DOHH2 (cell line): ENCODE data around the gene PGM2L1.

ENCODE experiments used
- H3F3A ChIP-seq: fragments of 200-600 bp; sonication (generic), shearing (Covaris generic); 2 replicates; pipeline ENCODE4 v1.6.0; 2016; ENCODE audit warnings: antibody characterized with exemption, mild to moderate bottlenecking; ENCODE audit not compliant: control insufficient read depth, insufficient read depth
- H3K27ac ChIP-seq: fragments of 200-600 bp; sonication (generic); 2 replicates; pipeline ENCODE4 v1.5.1; 2014; ENCODE audit warnings: low read depth, mild to moderate bottlenecking, low read length, moderate library complexity
- H3K27me3 ChIP-seq: fragments of 200-600 bp; sonication (generic); 2 replicates; pipeline ENCODE4 v1.6.1; 2014; ENCODE audit warnings: mild to moderate bottlenecking, low read length, mixed read lengths; ENCODE audit not compliant: control insufficient read depth
- H3K36me3 ChIP-seq: fragments of 200-600 bp; sonication (generic); 2 replicates; pipeline ENCODE4 v1.6.1; 2014; ENCODE audit warnings: mild to moderate bottlenecking, low read length, moderate library complexity, mixed read lengths; ENCODE audit not compliant: control insufficient read depth
- H3K4me1 ChIP-seq: fragments of 200-600 bp; sonication (generic); 2 replicates; pipeline ENCODE4 v1.6.1; 2014; ENCODE audit warnings: mild to moderate bottlenecking, low read length, mixed read lengths; ENCODE audit not compliant: control insufficient read depth
- H3K4me2 ChIP-seq: fragments of 200-600 bp; sonication (generic); 2 replicates; pipeline ENCODE4 v1.6.0; 2014; ENCODE audit warnings: mild to moderate bottlenecking, low read length, moderate library complexity
- H3K4me3 ChIP-seq: fragments of 200-600 bp; sonication (generic); 2 replicates; pipeline ENCODE4 v1.5.1; 2014; ENCODE audit warnings: mild to moderate bottlenecking, low read length, mixed read lengths
- H3K79me2 ChIP-seq: fragments of 200-600 bp; sonication (generic); 2 replicates; pipeline ENCODE4 v1.6.1; 2014; ENCODE audit warnings: mild to moderate bottlenecking, low read length, mixed read lengths; ENCODE audit not compliant: control insufficient read depth
- H3K9me2 ChIP-seq: fragments of 200-600 bp; sonication (generic); replicated peaks from 2 replicates; pipeline ENCODE4 v1.6.1; 2014; ENCODE audit warnings: mild to moderate bottlenecking, low read length, mixed read lengths; ENCODE audit not compliant: control insufficient read depth
- H3K9me3 ChIP-seq: fragments of 200-600 bp; sonication (generic); 2 replicates; pipeline ENCODE4 v1.6.1; 2014; ENCODE audit warnings: antibody characterized with exemption, low read length, mixed read lengths; ENCODE audit not compliant: control insufficient read depth, insufficient read depth
- H4K20me1 ChIP-seq: fragments of 200-600 bp; sonication (generic); 2 replicates; pipeline ENCODE4 v1.6.0; 2014; ENCODE audit warnings: low read depth, mild to moderate bottlenecking, antibody characterized with exemption, low read length, moderate library complexity; ENCODE audit not compliant: control insufficient read depth, insufficient read depth
- CTCF ChIP-seq: fragments of 200-600 bp; sonication (generic); IDR thresholded peaks from one replicate; pipeline ENCODE4 v1.5.1; 2014; ENCODE audit warnings: antibody characterized with exemption, mild to moderate bottlenecking, low read depth, low read length; ENCODE audit not compliant: poor library complexity, severe bottlenecking
- EZH2phosphoT487 ChIP-seq: fragments of 200-600 bp; sonication (generic); IDR thresholded peaks from 2 replicates; pipeline ENCODE4 v1.6.1; 2017; ENCODE audit warnings: borderline replicate concordance, mild to moderate bottlenecking, antibody characterized with exemption, low read length, moderate library complexity, mixed read lengths

The PGM2L1 gene

DNA sequence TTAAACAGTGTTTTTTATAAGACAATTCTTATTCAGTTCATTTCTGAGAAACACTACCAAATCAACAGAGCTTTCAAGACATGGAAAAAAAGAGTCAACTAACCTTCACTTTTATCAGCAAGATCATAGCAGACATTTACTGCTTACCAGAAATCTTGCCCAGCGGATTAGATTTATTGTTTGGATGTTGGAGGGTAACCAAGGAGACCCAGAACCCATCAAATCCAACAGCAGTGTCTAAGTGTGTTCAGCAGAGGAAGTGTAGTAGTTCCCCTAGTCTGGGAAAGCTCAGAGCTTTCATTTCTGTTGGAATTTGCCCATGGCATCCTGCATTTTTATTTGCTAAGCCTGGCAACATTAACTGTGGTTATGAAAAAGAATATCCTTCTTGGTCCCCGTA lies 2.4 kb upstream of the PGM2L1 start:
- H3K79me2 ChIP-seq: no peaks in the 10 kb centered on the region
- peaks cover 14% of the 10 kb centered on the region for H3K4me1 ChIP-seq
- no peaks in the 10 kb centered on the region for H4K20me1 ChIP-seq
- no peak overlapping the region for H3K27ac ChIP-seq
- no peaks in the 10 kb centered on the region for H3K36me3 ChIP-seq
- peaks cover 33% of the 10 kb centered on the region for H3K27me3 ChIP-seq
- TF ChIP-seq CTCF (no peak), EZH2phosphoT487 (no peak)
- H3K9me2 ChIP-seq: no peaks in the 10 kb centered on the region
- H3K4me2 ChIP-seq: no peak overlapping the region
- H3K9me3 ChIP-seq: no peaks in the 10 kb centered on the region
- H3F3A ChIP-seq: no peaks in the 10 kb centered on the region
- H3K4me3 ChIP-seq: no peak overlapping the region

DNA sequence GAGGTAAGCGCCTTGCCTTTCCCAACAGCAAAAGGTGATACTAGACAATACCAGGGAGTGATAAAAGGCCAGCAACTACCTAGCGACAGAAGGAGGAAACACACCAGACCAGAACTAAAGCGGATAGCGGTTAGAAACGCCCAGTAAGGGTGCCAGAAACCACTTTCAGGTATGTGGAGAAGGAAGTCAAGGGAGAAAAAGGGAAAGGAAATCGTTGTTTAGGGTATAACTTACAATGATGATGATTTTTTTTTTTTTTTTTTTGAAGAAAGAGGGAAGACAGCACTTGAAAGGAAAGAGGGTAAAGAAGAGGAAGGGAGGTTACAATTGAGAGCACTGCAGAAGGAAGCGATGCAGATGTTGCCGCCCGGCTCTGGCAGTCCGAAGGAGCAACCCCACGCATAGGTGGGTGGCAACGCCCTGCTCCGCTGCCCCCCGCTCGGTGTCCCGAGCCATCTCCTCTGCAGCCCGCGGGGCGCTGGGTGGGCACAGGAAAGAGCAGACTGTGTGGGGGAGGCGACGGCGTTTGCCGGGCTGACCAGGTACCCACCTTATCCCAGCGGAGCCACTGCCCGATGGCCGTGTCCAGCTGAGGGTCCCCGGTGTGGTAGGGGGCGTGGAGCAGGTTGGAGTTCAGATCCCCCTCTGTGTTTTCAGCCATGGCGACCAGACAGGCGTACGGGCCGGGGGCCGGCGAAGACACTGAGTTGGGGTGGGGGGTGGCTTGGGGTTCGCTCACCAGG lies 561 bp downstream of the PGM2L1 start:
- Histone ChIP-seq H4K20me1 (no peaks in the 10 kb centered on the region), H3K4me3 (peak overlapping the region; percentile 87), H3K4me2 (peak overlapping the region; percentile 95), H3F3A (no peaks in the 10 kb centered on the region), H3K27me3 (peaks cover 38% of the 10 kb centered on the region), H3K4me1 (peaks cover 14% of the 10 kb centered on the region), H3K27ac (no peak overlapping the region), H3K36me3 (no peaks in the 10 kb centered on the region), H3K79me2 (no peaks in the 10 kb centered on the region), H3K9me3 (no peaks in the 10 kb centered on the region), H3K9me2 (no peaks in the 10 kb centered on the region)
- TF ChIP-seq CTCF: no peak
- TF ChIP-seq EZH2phosphoT487: no peak

DNA sequence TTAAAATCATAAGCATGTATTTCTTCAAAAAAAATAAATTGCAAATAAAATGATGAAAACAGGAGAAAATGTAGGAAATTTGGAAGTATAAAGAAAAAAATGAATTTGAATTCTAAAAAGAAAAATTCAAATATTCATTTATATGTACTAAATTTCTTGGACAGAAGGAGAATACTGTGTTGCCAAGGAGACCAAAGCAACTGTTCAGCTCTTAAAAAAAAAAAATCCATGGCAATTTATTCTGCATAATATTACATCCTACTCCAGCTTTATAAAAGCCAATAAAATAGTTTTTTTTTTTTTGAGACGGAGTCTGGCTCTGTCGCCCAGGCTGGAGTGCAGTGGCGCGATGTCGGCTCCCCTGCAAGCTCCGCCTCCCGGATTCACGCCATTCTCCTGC lies 6.0 kb downstream of the PGM2L1 start:
- TF ChIP-seq EZH2phosphoT487 (no peak), CTCF (no peak)
- H3K9me3 ChIP-seq: no peaks in the 10 kb centered on the region
- H4K20me1 ChIP-seq: no peaks in the 10 kb centered on the region
- H3K4me3 ChIP-seq: no peak overlapping the region
- H3K36me3 ChIP-seq: no peaks in the 10 kb centered on the region
- no peaks in the 10 kb centered on the region for H3K9me2 ChIP-seq
- H3K4me1 ChIP-seq: peaks cover under 1% of the 10 kb centered on the region; the same call in 1 of the 2 replicates
- peaks cover 20% of the 10 kb centered on the region for H3K27me3 ChIP-seq
- no peaks in the 10 kb centered on the region for H3F3A ChIP-seq
- no peak overlapping the region for H3K27ac ChIP-seq
- no peak overlapping the region for H3K4me2 ChIP-seq
- no peaks in the 10 kb centered on the region for H3K79me2 ChIP-seq
